ENCODE measurements around the gene LMX1B. TPM values are rescaled to one million over a fixed set of nuclear protein-coding genes. Genes with fewer than 3 reads are reported as not detected.

Gene LMX1B
- polyA plus RNA-seq, 1 donor from 2014 or later = not detected

GRCh38 chr9:126599047-126599650 is 14.6 kb upstream of the LMX1B start:
- no peak overlapping the region for H3K4me2 ChIP-seq (ENCODE audit: low read length)
- no peaks in the 10 kb centered on the region for H4K20me1 ChIP-seq (ENCODE audit: insufficient read depth)
- no peaks in the 10 kb centered on the region for H3K36me3 ChIP-seq (ENCODE audit: insufficient read depth, low read length)
- no peaks in the 10 kb centered on the region for H3K79me2 ChIP-seq (replicated peaks; ENCODE audit: insufficient read depth, low read length)
- no peaks in the 10 kb centered on the region for H3K9me2 ChIP-seq (ENCODE audit: insufficient read depth, low read length)
- H3K27ac ChIP-seq (ENCODE audit: low read length) = no peak overlapping the region
- no peak overlapping the region for H3K9ac ChIP-seq (ENCODE audit: low read length)
- no peak overlapping the region for H3K4me3 ChIP-seq (ENCODE audit: low read length)
- no peaks in the 10 kb centered on the region for H3K9me3 ChIP-seq (ENCODE audit: low read length)
- peaks cover 2% of the 10 kb centered on the region for H3K27me3 ChIP-seq (ENCODE audit: insufficient read depth, low read depth, low read length)
- TF ChIP-seq RAD21 (conservative IDR thresholded peaks at IDR 0.05) (no peak), EP300 (conservative IDR thresholded peaks at IDR 0.05; ENCODE audit: poor library complexity, severe bottlenecking) (no peak)
- no peak overlapping the region for H2AFZ ChIP-seq (ENCODE audit: low read depth, low read length)
- H3F3A ChIP-seq (ENCODE audit: insufficient read depth, low read length, poor library complexity, severe bottlenecking) = no peaks in the 10 kb centered on the region

DNA sequence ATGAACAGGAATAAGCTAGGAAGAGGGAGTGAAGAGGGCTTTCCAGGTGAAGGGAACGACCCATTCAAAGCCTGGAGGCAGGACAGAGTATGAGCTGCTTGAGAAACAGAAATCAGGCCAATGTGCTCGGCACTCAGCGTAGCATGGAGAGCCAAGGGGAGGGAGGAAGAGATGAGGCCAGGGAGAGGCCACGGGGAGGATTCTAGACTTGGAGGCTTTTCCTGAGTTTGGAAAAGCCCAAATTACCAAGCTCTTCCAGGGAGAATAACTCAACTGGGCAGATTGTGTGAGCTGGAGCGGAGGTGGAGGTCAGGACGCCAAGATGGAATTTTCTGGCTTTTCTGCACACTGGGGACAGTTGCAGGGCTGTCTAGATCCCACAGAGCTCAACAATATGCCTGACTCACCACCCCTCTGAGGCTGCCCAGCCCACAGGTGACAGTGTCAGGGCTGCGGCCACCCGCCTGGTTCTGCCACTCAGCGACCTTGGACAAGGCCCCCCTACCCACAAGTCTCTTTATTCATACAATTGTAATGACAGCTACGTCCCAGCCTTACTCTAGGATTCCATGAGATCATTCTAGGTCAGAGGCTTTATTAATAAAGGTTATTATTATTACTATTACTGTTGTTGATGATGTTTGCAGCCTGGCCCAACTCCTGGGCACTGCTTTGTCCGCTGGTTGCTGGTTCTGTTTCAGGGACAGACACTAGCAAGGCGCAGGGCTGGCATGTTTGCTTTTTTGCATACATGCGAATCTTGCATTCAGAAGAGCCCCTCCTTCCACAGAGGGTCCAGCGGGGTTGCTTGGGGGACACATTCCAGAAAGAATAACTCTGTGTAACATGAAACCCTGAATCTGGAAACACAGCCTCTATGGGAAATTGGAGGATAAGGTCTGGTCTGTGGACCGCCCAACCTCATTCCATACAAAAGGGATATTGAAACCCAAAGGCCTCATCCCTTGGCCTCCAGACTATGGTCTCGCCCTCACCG is 9.4 kb upstream of the LMX1B start:
- H3K9me3 ChIP-seq (ENCODE audit: low read length) = no peaks in the 10 kb centered on the region
- H3K9ac ChIP-seq (ENCODE audit: low read length) = no peak overlapping the region
- no peaks in the 10 kb centered on the region for H3F3A ChIP-seq (ENCODE audit: insufficient read depth, low read length, poor library complexity, severe bottlenecking)
- H3K4me3 ChIP-seq (ENCODE audit: low read length) = no peak overlapping the region
- H3K4me2 ChIP-seq (ENCODE audit: low read length) = no peak overlapping the region
- H4K20me1 ChIP-seq (ENCODE audit: insufficient read depth) = no peaks in the 10 kb centered on the region
- no peak overlapping the region for H3K27ac ChIP-seq (ENCODE audit: low read length)
- no peak overlapping the region for H2AFZ ChIP-seq (ENCODE audit: low read depth, low read length)
- no peaks in the 10 kb centered on the region for H3K9me2 ChIP-seq (ENCODE audit: insufficient read depth, low read length)
- peaks cover 33% of the 10 kb centered on the region for H3K27me3 ChIP-seq (ENCODE audit: insufficient read depth, low read depth, low read length)
- TF ChIP-seq EP300 (conservative IDR thresholded peaks at IDR 0.05; ENCODE audit: poor library complexity, severe bottlenecking) (no peak), TAF1 (IDR thresholded peaks at IDR 0.05; ENCODE audit: low read depth) (no peak), MXI1 (conservative IDR thresholded peaks at IDR 0.05; ENCODE audit: poor library complexity, severe bottlenecking) (no peak), RAD21 (conservative IDR thresholded peaks at IDR 0.05) (no peak), REST (IDR thresholded peaks at IDR 0.05; ENCODE audit: borderline replicate concordance) (no peak)
- TF ChIP-seq, protein P1, sequence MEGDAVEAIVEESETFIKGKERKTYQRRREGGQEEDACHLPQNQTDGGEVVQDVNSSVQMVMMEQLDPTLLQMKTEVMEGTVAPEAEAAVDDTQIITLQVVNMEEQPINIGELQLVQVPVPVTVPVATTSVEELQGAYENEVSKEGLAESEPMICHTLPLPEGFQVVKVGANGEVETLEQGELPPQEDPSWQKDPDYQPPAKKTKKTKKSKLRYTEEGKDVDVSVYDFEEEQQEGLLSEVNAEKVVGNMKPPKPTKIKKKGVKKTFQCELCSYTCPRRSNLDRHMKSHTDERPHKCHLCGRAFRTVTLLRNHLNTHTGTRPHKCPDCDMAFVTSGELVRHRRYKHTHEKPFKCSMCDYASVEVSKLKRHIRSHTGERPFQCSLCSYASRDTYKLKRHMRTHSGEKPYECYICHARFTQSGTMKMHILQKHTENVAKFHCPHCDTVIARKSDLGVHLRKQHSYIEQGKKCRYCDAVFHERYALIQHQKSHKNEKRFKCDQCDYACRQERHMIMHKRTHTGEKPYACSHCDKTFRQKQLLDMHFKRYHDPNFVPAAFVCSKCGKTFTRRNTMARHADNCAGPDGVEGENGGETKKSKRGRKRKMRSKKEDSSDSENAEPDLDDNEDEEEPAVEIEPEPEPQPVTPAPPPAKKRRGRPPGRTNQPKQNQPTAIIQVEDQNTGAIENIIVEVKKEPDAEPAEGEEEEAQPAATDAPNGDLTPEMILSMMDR (IDR thresholded peaks at IDR 0.05; ENCODE audit: poor library complexity, severe bottlenecking) = no peak
- H3K79me2 ChIP-seq (replicated peaks; ENCODE audit: insufficient read depth, low read length) = no peaks in the 10 kb centered on the region
- no peaks in the 10 kb centered on the region for H3K36me3 ChIP-seq (ENCODE audit: insufficient read depth, low read length)

Data from neural cell (in vitro differentiated cells).